Erythroblast (primary cell): ENCODE data around the gene NCK2.

ENCODE experiments used
- GATA1 ChIP-seq: IDR thresholded peaks from 2 replicates; pipeline ENCODE4 v1.6.1; 2011; ENCODE audit warnings: low read depth, mild to moderate bottlenecking, control low read depth, low read length, moderate library complexity
- POLR2A ChIP-seq: IDR thresholded peaks from 2 replicates; pipeline ENCODE4 v1.6.1; 2011; ENCODE audit warnings: mild to moderate bottlenecking, low read length

GRCh38 chr2:105753380-105753779, 8.7 kb downstream of the NCK2 start:
- TF ChIP-seq POLR2A (no peak), GATA1 (no peak)
